ENCODE data around the gene PUSL1.

GRCh38 chr1:1299686-1300351, 8.6 kb upstream of the PUSL1 start:
- TF ChIP-seq POLR2AphosphoS5 (IDR thresholded peaks at IDR 0.05; ENCODE audit: low read depth, low read length) (no peak), TAF1 (IDR thresholded peaks at IDR 0.05; ENCODE audit: borderline replicate concordance, insufficient read depth, low read length) (no peak), SIN3A (IDR thresholded peaks at IDR 0.05; ENCODE audit: borderline replicate concordance, insufficient read depth, low read length) (no peak), REST (IDR thresholded peaks at IDR 0.05; ENCODE audit: insufficient read depth in 1 of 2, low read depth in 2 of 2, low read length in 2 of 2) (no peak)
